ENCODE data around the gene COP1.

COP1 gene

DNA sequence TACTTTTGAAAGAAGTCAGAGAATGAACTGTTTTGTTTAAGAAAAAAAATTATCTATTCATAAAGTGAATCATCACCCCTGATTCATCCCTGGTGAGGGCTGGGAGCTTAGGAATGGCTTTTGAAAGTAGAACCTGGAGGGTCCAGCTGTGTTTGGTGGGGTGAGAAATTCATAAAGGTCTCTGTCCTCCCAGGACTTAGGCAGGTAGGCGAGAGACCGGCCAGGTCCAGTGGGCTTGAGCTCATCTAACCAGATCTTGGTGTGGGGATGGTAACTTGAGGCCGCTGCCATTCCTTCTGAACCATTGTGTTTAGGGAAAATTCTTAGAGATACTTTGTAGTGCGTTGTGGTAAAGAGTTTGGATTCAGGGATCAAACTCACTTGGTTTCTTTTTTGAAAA, 306.9 kb downstream of the COP1 start:
- no peak for ATAC-seq
- TF ChIP-seq ZNF8 (CRISPR knock-in tag; IDR thresholded peaks at IDR 0.05) (no peak), PPARA (CRISPR knock-in tag; IDR thresholded peaks at IDR 0.05; ENCODE audit: borderline replicate concordance) (no peak), GLIS3 (CRISPR knock-in tag; IDR thresholded peaks at IDR 0.05) (no peak), SNAI2 (CRISPR knock-in tag; IDR thresholded peaks at IDR 0.05) (no peak)
- TF ChIP-seq, protein P1, sequence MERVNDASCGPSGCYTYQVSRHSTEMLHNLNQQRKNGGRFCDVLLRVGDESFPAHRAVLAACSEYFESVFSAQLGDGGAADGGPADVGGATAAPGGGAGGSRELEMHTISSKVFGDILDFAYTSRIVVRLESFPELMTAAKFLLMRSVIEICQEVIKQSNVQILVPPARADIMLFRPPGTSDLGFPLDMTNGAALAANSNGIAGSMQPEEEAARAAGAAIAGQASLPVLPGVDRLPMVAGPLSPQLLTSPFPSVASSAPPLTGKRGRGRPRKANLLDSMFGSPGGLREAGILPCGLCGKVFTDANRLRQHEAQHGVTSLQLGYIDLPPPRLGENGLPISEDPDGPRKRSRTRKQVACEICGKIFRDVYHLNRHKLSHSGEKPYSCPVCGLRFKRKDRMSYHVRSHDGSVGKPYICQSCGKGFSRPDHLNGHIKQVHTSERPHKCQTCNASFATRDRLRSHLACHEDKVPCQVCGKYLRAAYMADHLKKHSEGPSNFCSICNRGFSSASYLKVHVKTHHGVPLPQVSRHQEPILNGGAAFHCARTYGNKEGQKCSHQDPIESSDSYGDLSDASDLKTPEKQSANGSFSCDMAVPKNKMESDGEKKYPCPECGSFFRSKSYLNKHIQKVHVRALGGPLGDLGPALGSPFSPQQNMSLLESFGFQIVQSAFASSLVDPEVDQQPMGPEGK (CRISPR knock-in tag; IDR thresholded peaks at IDR 0.05; ENCODE audit: borderline replicate concordance): no peak

DNA sequence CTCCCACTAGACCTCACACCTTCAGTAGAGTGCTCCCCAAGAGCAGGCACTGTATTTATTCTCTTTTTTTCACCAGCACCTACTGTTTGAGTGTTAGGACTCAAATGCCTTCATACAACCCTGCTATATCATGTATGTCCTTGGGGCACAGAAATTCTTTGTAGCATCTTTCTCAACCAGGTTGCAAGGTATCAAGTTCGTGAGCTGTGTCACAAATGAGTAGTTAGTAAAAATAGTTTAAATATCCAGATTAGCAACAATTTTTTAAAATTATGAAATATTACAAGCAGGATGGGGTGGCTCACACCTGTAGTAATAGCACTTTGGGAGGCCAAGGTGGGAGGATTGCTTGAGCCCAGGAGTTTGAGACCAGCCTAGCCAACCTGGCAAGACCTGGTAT, 311.1 kb downstream of the COP1 start:
- ATAC-seq: no peak
- no peak for TF ChIP-seq BACH2 (CRISPR knock-in tag; IDR thresholded peaks at IDR 0.05; ENCODE audit: borderline replicate concordance)
- no peak for TF ChIP-seq ZNF8 (CRISPR knock-in tag; IDR thresholded peaks at IDR 0.05)
- no peak for TF ChIP-seq RARB (CRISPR knock-in tag; IDR thresholded peaks at IDR 0.05)
- TF ChIP-seq ARNTL (CRISPR knock-in tag; IDR thresholded peaks at IDR 0.05; ENCODE audit: borderline replicate concordance, low read depth): no peak
- TF ChIP-seq, protein P2, sequence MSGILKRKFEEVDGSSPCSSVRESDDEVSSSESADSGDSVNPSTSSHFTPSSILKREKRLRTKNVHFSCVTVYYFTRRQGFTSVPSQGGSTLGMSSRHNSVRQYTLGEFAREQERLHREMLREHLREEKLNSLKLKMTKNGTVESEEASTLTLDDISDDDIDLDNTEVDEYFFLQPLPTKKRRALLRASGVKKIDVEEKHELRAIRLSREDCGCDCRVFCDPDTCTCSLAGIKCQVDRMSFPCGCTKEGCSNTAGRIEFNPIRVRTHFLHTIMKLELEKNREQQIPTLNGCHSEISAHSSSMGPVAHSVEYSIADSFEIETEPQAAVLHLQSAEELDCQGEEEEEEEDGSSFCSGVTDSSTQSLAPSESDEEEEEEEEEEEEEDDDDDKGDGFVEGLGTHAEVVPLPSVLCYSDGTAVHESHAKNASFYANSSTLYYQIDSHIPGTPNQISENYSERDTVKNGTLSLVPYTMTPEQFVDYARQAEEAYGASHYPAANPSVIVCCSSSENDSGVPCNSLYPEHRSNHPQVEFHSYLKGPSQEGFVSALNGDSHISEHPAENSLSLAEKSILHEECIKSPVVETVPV (CRISPR knock-in tag; IDR thresholded peaks at IDR 0.05): no peak
- no peak for TF ChIP-seq ESRRG (CRISPR knock-in tag; IDR thresholded peaks at IDR 0.05)
- TF ChIP-seq, protein P3, sequence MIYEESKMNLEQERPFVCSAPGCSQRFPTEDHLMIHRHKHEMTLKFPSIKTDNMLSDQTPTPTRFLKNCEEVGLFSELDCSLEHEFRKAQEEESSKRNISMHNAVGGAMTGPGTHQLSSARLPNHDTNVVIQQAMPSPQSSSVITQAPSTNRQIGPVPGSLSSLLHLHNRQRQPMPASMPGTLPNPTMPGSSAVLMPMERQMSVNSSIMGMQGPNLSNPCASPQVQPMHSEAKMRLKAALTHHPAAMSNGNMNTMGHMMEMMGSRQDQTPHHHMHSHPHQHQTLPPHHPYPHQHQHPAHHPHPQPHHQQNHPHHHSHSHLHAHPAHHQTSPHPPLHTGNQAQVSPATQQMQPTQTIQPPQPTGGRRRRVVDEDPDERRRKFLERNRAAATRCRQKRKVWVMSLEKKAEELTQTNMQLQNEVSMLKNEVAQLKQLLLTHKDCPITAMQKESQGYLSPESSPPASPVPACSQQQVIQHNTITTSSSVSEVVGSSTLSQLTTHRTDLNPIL (CRISPR knock-in tag; IDR thresholded peaks at IDR 0.05; ENCODE audit: low read depth): no peak
- TF ChIP-seq ZFP3 (CRISPR knock-in tag; IDR thresholded peaks at IDR 0.05): no peak
- TF ChIP-seq, protein P4, sequence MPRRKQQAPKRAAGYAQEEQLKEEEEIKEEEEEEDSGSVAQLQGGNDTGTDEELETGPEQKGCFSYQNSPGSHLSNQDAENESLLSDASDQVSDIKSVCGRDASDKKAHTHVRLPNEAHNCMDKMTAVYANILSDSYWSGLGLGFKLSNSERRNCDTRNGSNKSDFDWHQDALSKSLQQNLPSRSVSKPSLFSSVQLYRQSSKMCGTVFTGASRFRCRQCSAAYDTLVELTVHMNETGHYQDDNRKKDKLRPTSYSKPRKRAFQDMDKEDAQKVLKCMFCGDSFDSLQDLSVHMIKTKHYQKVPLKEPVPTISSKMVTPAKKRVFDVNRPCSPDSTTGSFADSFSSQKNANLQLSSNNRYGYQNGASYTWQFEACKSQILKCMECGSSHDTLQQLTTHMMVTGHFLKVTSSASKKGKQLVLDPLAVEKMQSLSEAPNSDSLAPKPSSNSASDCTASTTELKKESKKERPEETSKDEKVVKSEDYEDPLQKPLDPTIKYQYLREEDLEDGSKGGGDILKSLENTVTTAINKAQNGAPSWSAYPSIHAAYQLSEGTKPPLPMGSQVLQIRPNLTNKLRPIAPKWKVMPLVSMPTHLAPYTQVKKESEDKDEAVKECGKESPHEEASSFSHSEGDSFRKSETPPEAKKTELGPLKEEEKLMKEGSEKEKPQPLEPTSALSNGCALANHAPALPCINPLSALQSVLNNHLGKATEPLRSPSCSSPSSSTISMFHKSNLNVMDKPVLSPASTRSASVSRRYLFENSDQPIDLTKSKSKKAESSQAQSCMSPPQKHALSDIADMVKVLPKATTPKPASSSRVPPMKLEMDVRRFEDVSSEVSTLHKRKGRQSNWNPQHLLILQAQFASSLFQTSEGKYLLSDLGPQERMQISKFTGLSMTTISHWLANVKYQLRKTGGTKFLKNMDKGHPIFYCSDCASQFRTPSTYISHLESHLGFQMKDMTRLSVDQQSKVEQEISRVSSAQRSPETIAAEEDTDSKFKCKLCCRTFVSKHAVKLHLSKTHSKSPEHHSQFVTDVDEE (CRISPR knock-in tag; IDR thresholded peaks at IDR 0.05): no peak
- TF ChIP-seq TOX (CRISPR knock-in tag; IDR thresholded peaks at IDR 0.05; ENCODE audit: borderline replicate concordance): no peak
- no peak for TF ChIP-seq CSDC2 (CRISPR knock-in tag; IDR thresholded peaks at IDR 0.05)
- no peak for TF ChIP-seq PPARA (CRISPR knock-in tag; IDR thresholded peaks at IDR 0.05; ENCODE audit: borderline replicate concordance)
- no peak for TF ChIP-seq ZNF70 (CRISPR knock-in tag; IDR thresholded peaks at IDR 0.05)
- no peak for TF ChIP-seq OSR1 (CRISPR knock-in tag; IDR thresholded peaks at IDR 0.05)

Data from SK-N-SH treated with all-trans-retinoic acid at 6 μM for 48 hours (cell line).